22Rv1 (cell line): ENCODE measurements around the gene TDRD1.

Source experiments
- ZFX ChIP-seq: fragments of 450-650 bp; IDR thresholded peaks from 2 replicates; pipeline ENCODE4 v1.6.1; 2017; ENCODE audit warnings: antibody characterized with exemption, borderline replicate concordance
- TF ChIP-seq, protein P1 (sequence below): fragments of 450-650 bp; IDR thresholded peaks from 2 replicates; pipeline ENCODE4 v1.5.1; 2017; ENCODE audit warnings: mild to moderate bottlenecking

DNA sequence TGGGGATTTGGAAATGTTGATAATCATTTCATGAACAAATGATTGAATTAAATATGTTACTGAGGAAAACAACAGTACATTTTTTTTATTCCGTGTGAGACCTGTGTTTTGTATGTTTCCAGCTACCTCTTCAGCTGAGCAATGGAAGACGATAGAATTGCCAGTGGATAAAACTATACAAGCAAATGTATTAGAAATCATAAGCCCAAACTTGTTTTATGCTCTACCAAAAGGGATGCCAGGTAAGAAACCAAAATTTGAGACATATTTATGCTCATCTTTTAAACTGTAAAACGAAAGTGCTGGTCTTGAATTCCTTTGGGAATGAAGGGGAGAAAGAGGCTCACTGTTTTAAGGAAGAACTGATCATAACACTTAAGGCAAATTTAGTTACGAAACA is 42.1 kb downstream of the TDRD1 start:
- TF ChIP-seq, protein P1, sequence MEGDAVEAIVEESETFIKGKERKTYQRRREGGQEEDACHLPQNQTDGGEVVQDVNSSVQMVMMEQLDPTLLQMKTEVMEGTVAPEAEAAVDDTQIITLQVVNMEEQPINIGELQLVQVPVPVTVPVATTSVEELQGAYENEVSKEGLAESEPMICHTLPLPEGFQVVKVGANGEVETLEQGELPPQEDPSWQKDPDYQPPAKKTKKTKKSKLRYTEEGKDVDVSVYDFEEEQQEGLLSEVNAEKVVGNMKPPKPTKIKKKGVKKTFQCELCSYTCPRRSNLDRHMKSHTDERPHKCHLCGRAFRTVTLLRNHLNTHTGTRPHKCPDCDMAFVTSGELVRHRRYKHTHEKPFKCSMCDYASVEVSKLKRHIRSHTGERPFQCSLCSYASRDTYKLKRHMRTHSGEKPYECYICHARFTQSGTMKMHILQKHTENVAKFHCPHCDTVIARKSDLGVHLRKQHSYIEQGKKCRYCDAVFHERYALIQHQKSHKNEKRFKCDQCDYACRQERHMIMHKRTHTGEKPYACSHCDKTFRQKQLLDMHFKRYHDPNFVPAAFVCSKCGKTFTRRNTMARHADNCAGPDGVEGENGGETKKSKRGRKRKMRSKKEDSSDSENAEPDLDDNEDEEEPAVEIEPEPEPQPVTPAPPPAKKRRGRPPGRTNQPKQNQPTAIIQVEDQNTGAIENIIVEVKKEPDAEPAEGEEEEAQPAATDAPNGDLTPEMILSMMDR: no peak
- TF ChIP-seq ZFX: no peak
